Measurements from ENCODE around the gene GYPB. TPM values are rescaled to one million over a fixed set of nuclear protein-coding genes. Genes with fewer than 3 reads are reported as not detected.
"Not testable (repeated sequence)": the region's sequence is repeated elsewhere in the genome, so short reads cannot be mapped to it uniquely, and the experiment has no call there.

The GYPB gene
- total RNA-seq, 4 donors from 2014 or later: not detected

GRCh38 chr4:143990717-143991116, 28.5 kb downstream of the GYPB start:
- H3K4me3 ChIP-seq; H3K36me3 ChIP-seq; H3K27me3 ChIP-seq; H3K9me3 ChIP-seq; H3K4me1 ChIP-seq; intact Hi-C loops (cut with DNase I); H3K27ac ChIP-seq (replicated peaks in 1 of 4); DNase-seq (ENCODE audit: extremely low spot score): not testable (repeated sequence)
- WGBS: 51% methylated on average over 3 of the region's 3 CpGs

GRCh38 chr4:143986180-143986579, 33.0 kb downstream of the GYPB start:
- no peak overlapping the region for H3K27ac ChIP-seq (replicated peaks in 1 of 4)
- 71% methylated on average over 1 of the region's 1 CpG for WGBS
- H3K36me3 ChIP-seq: no peaks in the 10 kb centered on the region
- no peaks in the 10 kb centered on the region for H3K9me3 ChIP-seq
- H3K4me3 ChIP-seq: no peak overlapping the region
- intact Hi-C loops (cut with DNase I): no loop called here
- no peaks in the 10 kb centered on the region for H3K27me3 ChIP-seq
- no peak for TF ChIP-seq CTCF (IDR thresholded peaks at IDR 0.05)
- no peak for TF ChIP-seq POLR2A (IDR thresholded peaks at IDR 0.05; ENCODE audit: low read depth)
- TF ChIP-seq POLR2AphosphoS5 (IDR thresholded peaks at IDR 0.05): no peak
- TF ChIP-seq EP300 (IDR thresholded peaks at IDR 0.05): no peak
- H3K4me1 ChIP-seq: no peaks in the 10 kb centered on the region
- no peak for DNase-seq (ENCODE audit: extremely low spot score)

DNA sequence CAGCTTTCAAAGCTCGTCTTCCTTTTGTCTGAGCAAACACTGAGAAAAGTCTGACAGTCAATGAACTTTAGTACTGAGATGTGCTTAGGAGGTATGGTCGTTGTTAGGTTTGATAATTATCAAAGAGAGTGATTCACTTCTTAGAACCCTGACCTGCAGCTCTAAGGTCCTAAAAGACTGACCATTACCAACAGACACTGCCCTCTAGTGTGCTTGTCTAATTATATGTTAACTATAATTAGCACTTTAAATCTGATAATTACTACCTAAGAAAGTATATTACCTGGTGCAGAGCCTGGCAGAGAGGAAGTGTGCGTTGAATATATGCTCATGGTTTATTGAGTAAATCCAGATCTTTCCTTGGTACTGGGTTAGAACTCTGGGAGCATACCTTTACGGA, 38.4 kb downstream of the GYPB start:
- intact Hi-C loops (cut with DNase I); H3K27ac ChIP-seq (replicated peaks in 1 of 4); H3K9me3 ChIP-seq; DNase-seq (ENCODE audit: extremely low spot score); H3K4me3 ChIP-seq; H3K36me3 ChIP-seq; H3K27me3 ChIP-seq; H3K4me1 ChIP-seq: not testable (repeated sequence)
- 49% methylated on average over 4 of the region's 4 CpGs for WGBS

DNA sequence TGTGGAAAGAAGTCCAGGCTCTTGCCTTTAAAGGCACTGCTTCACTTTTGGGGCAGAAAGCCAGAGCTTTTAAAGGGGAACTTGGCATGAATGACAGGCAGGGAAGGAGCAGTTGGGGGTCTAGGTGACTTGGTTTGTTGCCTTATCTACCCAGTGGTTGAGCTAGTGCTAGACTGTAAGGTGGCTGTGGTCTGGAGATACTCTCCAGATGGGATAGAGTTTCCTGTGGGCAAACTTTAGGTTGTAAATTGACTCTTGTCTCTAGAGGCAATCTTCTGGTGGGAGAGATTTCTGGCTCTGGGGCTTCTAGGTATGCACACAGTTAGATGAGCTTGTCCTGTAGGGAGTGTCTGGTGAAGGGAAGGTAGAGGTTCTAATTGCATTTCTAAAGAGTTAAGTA, 43.7 kb downstream of the GYPB start:
- intact Hi-C loops (cut with DNase I); DNase-seq (ENCODE audit: extremely low spot score): not testable (repeated sequence)

GRCh38 chr4:143974021-143974420, 45.2 kb downstream of the GYPB start:
- H3K36me3 ChIP-seq; DNase-seq (ENCODE audit: extremely low spot score); H3K4me1 ChIP-seq; H3K9me3 ChIP-seq; H3K27ac ChIP-seq (replicated peaks in 1 of 4); H3K4me3 ChIP-seq; intact Hi-C loops (cut with DNase I); H3K27me3 ChIP-seq: not testable (repeated sequence)
- WGBS: 82% methylated on average over 4 of the region's 4 CpGs

More for the DNA sequence above, 43.7 kb downstream of the GYPB start:
- H3K4me3 ChIP-seq; H3K4me1 ChIP-seq; H3K9me3 ChIP-seq; H3K36me3 ChIP-seq; H3K27ac ChIP-seq (replicated peaks in 1 of 4); H3K27me3 ChIP-seq: not testable (repeated sequence)

GRCh38 chr4:143961075-143961474, 58.1 kb downstream of the GYPB start:
- Histone ChIP-seq H3K4me1 (no peaks in the 10 kb centered on the region), H3K36me3 (no peaks in the 10 kb centered on the region), H3K27me3 (no peaks in the 10 kb centered on the region), H3K27ac (replicated peaks in 1 of 4) (no peak overlapping the region), H3K9me3 (no peaks in the 10 kb centered on the region), H3K4me3 (no peak overlapping the region)
- 83% methylated on average over 4 of the region's 4 CpGs for WGBS
- no peak for DNase-seq (ENCODE audit: extremely low spot score)
- TF ChIP-seq CTCF (IDR thresholded peaks at IDR 0.05) (no peak), POLR2A (IDR thresholded peaks at IDR 0.05; ENCODE audit: low read depth) (no peak), POLR2AphosphoS5 (IDR thresholded peaks at IDR 0.05) (no peak)
- intact Hi-C loops (cut with DNase I): no loop called here

DNA sequence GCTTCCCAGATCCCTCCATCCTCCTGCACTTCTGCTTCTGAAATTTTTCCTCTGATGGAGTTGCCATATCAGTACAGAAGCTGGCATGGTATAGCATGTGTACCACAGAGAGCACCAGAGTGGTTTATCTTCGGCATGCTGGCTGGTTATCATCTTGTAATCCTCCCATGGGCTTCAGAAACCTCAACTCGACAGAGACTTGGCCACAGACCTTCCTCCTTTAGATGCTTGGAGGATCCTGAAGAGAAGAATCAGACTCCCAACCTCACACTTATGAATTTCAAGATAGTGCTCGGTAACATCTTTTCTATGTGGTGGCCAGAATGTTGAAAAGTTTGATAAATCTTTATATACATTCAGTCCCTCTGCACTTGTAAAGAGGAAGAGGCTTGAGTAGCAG, 63.9 kb downstream of the GYPB start:
- H3K27me3 ChIP-seq; H3K27ac ChIP-seq (replicated peaks in 1 of 4); H3K36me3 ChIP-seq; H3K4me1 ChIP-seq; H3K9me3 ChIP-seq; intact Hi-C loops (cut with DNase I); DNase-seq (ENCODE audit: extremely low spot score); H3K4me3 ChIP-seq: not testable (repeated sequence)
- 68% methylated on average over 3 of the region's 3 CpGs for WGBS

- DNase-seq (ENCODE audit: extremely low spot score); intact Hi-C loops (cut with DNase I); H3K36me3 ChIP-seq; H3K27ac ChIP-seq (replicated peaks in 1 of 4); H3K4me3 ChIP-seq; H3K27me3 ChIP-seq; H3K9me3 ChIP-seq; H3K4me1 ChIP-seq: not testable (repeated sequence)
Observed at GRCh38 chr4:143951458-143951972, 67.7 kb downstream of the GYPB start.

GRCh38 chr4:143950967-143951366, 68.2 kb downstream of the GYPB start:
- 92% methylated on average over 4 of the region's 4 CpGs for WGBS
- H3K4me1 ChIP-seq; H3K36me3 ChIP-seq; H3K9me3 ChIP-seq; H3K4me3 ChIP-seq; intact Hi-C loops (cut with DNase I); H3K27me3 ChIP-seq; DNase-seq (ENCODE audit: extremely low spot score); H3K27ac ChIP-seq (replicated peaks in 1 of 4): not testable (repeated sequence)

GRCh38 chr4:143950185-143950584, 69.0 kb downstream of the GYPB start:
- DNase-seq (ENCODE audit: extremely low spot score); intact Hi-C loops (cut with DNase I); H3K27me3 ChIP-seq; H3K27ac ChIP-seq (replicated peaks in 1 of 4); H3K4me1 ChIP-seq; H3K9me3 ChIP-seq; H3K36me3 ChIP-seq; H3K4me3 ChIP-seq: not testable (repeated sequence)
- WGBS: 46% methylated on average over 1 of the region's 1 CpG

DNA sequence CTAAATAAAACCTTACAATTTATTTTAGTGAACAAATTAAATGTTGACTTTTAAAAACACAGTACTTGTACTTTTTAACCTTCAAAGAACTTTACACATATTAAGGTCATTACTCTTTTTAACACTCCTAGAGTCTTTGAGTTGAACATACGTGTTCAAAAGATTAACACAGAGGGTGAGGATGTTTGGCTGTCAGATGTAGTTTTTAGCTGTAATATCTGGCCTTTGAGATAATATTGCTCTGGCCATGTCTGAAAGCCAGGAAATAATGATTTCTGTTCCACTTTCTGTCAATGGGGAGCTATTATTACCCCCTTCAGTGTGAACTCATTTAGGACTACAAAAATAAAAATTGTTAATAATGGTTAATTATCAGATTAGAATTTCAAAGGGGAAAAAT, 71.7 kb downstream of the GYPB start:
- 79% methylated on average over 1 of the region's 1 CpG for WGBS
- H3K9me3 ChIP-seq; H3K4me3 ChIP-seq; H3K27ac ChIP-seq (replicated peaks in 1 of 4); H3K4me1 ChIP-seq; intact Hi-C loops (cut with DNase I); H3K36me3 ChIP-seq; DNase-seq (ENCODE audit: extremely low spot score); H3K27me3 ChIP-seq: not testable (repeated sequence)
